ENCODE measurements around the gene DMBX1.
A peak's percentile ranks its signal among the peaks of the same experiment; 100 is the strongest.

The DMBX1 gene

DNA sequence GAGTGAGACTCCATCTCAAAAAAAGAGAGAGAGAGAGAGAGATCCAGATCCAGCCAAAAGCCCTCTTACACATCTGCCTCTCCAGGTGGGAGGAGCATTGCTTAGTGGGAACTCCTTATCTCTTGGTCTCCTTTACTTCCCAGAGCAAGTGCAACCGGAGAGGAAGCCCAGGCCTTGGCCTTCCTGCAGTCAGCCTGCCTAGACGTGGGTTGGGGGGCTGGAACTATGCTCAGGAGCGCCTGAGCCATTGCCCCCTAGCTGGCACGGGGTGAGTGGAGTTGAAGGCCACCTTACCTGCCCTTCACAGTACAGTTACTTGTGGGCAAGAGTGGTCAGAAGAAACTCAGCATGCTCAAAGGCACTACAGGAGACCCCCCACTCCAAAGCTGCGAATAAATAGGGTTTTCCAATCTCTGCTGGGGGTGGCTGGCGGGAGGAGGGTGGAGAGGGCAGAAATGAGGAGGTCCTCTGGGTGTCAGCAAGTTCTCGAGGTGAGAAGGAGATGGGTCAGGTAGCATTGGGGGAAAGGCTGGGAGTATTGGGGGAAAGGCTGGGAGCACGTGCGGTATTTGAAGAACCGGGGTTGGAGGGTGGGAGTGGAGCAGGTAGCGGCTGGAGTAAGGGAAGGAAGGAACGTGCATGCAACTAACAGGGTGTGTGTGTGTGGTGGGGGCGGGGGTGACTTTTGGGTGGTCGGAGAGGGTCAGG, 4.7 kb upstream of the DMBX1 start:
- no peak for DNase-seq

DNA sequence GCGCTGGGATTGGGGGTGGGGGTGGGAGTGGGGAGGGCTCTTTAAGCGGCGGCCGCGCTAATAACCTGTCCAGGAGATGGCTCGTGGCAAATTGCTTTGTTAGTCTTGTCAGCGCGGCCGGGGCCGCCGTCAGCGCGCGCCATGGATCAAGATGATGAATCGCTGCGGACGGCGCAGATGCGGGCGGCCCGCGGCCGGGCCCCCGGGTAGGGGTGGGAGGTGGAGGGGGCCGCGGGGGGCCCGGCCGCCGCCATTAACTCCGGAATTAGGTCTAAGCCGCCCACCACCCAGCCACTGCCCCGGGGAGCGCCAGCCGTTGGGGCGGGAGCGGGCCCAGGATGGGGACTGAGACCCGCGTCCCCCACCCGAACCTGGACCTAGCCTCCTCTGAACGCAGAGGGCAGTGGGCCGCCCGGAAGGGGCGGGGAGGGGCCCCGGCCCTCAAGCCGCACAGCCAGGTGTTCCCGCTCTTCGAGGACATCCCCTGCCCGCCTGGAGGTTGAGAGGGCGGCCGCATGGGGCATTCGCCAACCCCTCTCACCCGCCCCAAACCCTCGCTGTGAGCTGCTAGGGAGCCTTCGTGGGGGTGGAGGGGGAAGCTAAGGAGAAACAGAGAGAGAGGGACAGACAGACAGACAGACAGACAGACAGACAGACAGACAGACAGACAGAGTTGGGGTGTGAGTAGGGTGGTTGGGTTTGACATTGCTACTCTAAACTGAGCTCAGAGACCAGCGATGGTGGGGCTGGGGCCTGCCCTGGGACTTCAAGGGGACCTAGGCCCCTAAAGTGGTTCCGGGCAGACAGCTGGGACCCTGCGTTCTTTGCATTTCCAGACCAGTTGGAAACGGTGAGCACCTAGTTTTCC, 3.8 kb upstream of the DMBX1 start:
- no peak for DNase-seq

DNA sequence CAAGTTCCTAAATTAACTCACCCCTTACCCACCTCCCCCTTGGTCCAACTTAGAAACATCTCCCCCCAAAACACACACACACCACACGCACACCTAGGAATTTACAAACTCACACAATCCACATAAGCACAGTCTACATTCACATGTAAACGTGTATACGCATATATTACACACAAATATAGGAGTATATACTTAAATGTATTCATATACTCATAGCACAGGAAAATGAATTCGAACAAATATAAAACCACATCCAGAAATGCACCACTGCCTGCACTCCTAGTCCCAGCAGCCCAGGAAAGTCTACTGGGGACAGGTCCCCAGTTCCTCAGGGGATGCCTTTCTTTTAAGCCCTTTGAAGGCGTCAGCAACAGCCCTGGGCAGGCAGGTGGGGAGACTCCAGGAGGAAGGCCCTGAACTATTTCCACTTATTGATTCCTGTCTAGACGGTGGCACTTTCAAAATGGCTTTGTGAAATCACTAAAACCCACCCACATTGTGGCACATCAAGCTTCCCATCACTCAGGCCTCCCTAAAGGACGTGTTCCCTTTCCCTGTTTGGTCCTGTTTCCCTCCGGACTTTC, 3.1 kb upstream of the DMBX1 start:
- DNase-seq = no peak

- DNase-seq = peak; percentile 76
These were observed 1.8 kb upstream of the DMBX1 start for GRCh38 chr1:46487818-46488218.

- no peak for DNase-seq
These were observed 1.1 kb upstream of the DMBX1 start for GRCh38 chr1:46488343-46489168.

DNA sequence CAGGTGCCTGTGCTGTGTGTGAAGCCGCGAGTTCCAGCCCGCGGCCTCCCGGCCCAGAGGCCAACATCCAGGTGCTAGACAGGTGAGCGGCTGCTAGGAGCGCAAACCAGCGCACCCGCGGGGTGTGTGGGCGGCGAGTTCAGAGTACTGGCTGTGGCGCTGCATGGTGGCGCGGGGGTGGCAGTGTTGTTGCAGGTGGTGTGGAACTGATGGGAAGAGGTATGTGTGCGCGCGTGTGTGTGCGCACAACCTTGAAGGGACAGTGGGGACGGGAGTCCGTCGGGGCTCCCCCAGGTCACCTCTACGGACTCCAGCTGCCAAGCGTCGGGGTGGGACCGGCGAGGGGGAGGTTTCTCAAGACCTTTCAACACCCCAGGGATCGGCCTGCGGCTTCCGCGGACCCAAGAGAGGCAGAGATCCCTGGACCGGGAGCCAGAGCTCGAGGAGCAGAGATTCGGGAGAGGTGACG, 433 bp upstream of the DMBX1 start:
- no peak for DNase-seq

GRCh38 chr1:46490406-46490655, 695 bp downstream of the DMBX1 start:
- DNase-seq = no peak

GRCh38 chr1:46490656-46491442, 1.2 kb downstream of the DMBX1 start:
- no peak for DNase-seq

DNA sequence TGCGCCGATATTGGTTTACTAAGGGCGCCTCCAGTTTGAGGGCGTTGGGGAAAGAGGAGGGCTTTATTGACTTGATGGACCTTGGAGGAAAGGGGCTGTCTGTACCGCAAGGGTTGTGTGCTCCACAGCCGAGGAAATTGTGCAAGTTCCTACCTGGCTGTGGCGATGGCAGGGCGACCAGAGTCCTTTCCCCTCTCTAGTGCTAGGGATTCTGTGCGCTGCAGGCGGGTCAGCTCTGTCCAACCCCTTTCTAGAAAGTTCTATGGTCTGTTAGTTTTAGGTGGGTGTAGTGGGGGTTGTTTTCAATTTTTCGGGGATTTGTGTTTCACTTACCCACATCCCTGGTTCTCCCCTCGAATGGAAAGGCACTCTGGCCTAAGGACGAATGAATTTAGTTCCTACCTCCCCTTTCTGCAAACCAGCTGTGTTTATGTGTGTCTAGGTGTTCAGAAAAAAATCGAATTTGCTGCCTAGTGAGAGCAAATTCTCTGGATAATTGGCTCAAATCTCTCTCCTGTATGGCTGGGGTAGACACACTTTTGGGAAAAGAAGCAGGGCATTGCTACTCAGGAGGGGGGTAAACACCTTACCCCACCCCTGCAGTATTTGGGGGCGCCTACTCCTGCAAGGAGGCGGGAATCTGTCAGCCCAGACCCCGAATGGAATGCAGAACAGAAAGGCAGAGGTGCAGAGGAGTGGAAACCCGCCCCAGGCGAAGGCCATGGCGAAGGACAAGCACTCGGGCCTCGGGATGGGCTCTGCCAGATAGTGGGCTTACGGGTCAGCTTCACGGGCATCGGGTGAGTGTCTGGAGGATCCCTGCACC, 2.0 kb downstream of the DMBX1 start:
- no peak for DNase-seq

- DNase-seq = no peak
These were observed 2.7 kb downstream of the DMBX1 start for GRCh38 chr1:46492269-46492853.

DNA sequence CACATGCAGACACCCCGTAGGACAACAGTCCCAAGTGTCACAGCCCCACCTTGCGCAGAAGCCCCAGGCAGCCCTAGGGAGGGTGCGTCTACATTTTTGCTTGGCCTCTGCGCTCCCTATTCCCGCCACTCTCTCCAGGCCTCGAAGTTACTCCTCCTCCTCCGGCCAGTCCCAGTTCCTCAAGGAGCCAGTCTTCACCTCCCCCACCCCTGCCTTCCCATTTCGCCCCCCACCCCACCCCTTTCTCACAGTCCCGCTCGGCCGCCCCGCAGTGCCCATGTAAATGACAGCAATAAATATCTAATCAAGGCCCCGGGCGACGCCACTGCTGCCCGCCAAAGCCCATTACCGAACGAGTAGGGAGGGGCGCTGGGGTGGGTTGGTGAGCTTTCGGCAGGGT, 3.2 kb downstream of the DMBX1 start:
- no peak for DNase-seq

DNA sequence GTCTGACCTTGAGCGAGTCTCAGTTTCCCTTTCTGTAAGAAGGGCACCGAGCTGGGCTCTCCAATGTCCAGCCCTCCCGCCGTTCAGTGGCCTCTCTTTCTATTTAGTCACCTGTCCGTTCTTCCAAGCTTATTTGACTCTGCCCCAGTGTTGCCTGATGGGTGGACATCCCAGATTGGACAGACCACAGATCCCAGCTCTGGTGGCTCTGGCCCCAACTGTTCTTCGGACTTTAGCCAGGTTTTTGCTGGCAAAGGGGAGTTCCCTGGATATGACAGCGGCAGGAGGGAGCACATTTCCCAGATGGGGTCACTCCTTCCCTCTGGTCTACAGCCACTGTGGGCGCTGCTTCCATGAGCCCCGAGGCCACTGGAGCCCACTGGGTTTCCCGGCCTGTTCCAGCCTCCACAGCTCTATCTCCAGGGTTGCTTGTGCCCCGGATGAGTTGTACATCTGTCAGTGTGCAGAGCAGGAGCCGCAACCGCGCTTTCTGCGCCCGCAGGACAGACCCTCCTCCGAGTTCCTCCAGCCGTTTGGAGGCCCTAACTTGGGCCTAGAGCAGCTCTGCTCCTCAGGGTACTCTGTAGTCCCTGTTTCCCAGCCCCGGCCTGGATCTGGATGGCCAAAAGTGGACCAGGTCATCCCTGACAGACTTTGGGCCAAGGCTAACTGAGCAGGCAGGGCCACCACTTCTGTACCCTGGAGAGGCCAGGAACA, 3.8 kb downstream of the DMBX1 start:
- no peak for DNase-seq

DNA sequence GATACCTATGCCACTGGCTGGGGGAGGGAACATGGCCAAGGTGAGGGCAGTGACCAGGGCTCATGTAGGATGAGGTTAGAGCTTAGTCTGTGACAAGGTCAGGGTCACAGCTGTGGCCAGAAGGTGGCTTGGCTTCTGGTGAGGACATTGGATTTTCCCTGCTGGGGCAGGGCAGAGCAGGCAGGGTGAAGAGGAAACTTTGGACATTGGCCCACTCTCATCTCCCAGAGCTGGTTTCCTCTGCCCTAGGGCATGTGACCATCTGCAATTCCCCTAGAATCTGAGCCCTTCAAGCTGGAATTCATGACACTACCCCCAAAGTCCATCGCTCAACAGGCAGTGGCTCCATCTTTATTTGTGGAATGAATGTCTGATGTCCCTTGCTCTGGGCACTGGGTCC, 5.3 kb downstream of the DMBX1 start:
- no peak for DNase-seq

DNA sequence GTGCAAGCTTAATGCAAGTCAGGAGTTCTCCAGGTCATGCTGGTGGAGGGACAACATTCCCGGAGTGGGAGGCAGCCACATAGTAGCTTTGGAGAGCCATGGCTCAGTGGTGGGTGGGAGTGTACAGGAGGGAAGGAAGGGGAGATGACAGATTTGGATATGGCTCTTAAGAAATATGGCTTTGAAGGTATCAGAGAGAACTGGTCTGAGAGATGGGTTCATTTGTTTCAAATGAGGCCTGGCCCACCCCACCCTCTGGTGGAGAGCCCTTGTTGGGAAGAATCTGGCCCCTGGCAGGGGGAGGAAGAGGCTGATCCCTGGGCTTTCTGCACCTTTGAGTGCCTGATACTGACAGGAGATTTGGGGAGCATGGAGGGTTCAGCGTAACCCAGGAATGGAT, 6.1 kb downstream of the DMBX1 start:
- no peak for DNase-seq

GRCh38 chr1:46496505-46496904, 6.9 kb downstream of the DMBX1 start:
- DNase-seq = no peak

DNA sequence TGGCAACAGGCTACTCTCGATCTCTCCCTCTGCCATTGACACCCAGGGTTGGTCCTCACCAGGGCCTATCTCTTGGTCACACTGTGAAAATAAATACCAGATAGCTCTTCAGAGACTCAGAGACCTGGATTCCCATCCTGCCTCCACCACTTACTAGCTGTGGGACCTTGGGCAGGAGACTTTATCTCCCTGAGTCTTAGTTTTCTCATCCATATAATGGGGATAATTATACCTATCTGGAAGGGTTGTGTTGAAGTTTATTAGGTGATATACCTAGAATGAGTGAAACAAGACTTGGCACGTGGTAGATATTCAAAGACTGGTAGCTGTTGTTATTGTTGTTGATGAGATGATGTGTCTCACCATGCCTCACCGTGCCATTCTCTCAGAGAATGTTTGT, 7.4 kb downstream of the DMBX1 start:
- no peak for DNase-seq

- DNase-seq = no peak
These were observed 8.0 kb downstream of the DMBX1 start for GRCh38 chr1:46497665-46498064.

DNA sequence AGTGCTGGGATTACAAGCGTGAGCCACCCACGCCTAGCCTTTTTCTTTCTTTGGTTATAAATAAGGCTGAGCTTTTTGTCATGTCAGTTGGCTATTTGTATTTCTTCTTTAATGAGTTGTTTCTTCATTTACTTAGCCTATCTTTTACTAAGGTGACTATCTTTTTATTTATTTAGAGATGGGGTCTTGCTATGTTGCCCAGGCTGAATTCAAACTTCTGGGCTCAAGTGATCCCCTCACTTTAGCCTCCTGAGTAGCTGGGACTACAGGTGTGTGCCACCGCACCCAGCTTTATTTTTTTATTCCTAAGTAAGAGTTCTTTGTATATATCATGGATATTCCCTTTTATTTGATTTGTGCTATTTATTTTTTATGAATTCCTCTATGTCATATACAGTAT, 11.9 kb downstream of the DMBX1 start:
- no peak for DNase-seq

DNA sequence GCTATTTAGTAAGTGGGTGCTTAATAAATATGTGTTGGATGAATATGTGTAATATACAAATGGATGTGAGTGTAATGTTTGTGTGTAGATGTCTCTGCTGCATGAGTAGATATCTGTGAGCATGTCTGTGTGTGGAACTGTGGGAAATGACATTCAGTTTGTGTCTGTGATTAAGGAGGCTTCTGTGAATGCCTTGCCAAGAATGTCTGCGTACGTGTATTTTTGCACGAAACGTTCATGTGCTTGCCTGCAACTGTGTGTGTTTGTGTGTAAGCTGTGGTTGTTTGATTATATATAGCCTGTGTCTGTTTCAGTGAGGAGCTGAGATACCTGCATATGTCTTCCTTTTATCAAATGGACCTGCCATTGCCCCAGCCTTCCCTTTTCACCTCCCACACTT, 13.8 kb downstream of the DMBX1 start:
- DNase-seq = no peak

- DNase-seq = no peak
These were observed 17.0 kb downstream of the DMBX1 start for GRCh38 chr1:46506470-46507219.

Measured in hematopoietic multipotent progenitor cell treated with erythropoietin and hydrocortisone succinate and interleukin-3 and kit ligand, for 4 days (in vitro differentiated cells).